Tibial nerve (tissue), 4 donors: ENCODE measurements around the gene TMEM123.

ENCODE experiments used
- EP300 ChIP-seq, 2 donors: sonication (generic); formaldehyde crosslinking; IDR thresholded peaks; one replicate each; pipeline ENCODE4 v1.6.1; 2017; ENCODE audit warnings: antibody characterized with exemption in 2 of 2, mild to moderate bottlenecking in 1 of 2
- POLR2A ChIP-seq, 2 donors: fragments of 450-650 bp; IDR thresholded peaks; one replicate each; pipeline ENCODE4 v1.6.1; 2017; ENCODE audit warnings: antibody characterized with exemption in 2 of 2, mild to moderate bottlenecking in 2 of 2, moderate library complexity in 2 of 2
- TF ChIP-seq, protein P1 (sequence below), 5 experiments: fragments of 200-600 bp in 3 of 5; fragments of 450-650 bp in 2 of 5; sonication (generic) in 3 of 5; IDR thresholded peaks; one replicate each; pipeline ENCODE4 v1.5.1; 2016 to 2019; ENCODE audit warnings: antibody characterized with exemption in 5 of 5, mild to moderate bottlenecking in 3 of 5, moderate library complexity in 2 of 5

DNA sequence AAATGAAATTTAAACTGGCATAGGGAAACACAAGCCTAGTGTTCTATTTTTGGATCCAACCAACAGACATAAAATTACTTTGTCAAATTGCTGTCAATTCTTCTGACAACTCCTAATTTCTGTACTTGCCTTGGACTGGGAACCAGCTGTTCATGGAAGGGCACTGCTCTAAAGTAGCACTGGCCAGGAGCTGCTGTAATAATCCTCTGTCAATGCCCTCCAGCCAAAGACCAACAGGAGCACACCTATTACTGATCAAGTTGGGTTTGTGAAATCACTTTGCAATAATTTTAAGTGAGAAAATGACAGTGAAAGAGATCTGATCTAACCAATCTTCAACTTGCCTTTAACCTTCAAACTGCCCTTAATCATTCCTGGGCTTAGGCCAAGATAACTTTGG, 18.9 kb upstream of the TMEM123 start:
- TF ChIP-seq, protein P1, sequence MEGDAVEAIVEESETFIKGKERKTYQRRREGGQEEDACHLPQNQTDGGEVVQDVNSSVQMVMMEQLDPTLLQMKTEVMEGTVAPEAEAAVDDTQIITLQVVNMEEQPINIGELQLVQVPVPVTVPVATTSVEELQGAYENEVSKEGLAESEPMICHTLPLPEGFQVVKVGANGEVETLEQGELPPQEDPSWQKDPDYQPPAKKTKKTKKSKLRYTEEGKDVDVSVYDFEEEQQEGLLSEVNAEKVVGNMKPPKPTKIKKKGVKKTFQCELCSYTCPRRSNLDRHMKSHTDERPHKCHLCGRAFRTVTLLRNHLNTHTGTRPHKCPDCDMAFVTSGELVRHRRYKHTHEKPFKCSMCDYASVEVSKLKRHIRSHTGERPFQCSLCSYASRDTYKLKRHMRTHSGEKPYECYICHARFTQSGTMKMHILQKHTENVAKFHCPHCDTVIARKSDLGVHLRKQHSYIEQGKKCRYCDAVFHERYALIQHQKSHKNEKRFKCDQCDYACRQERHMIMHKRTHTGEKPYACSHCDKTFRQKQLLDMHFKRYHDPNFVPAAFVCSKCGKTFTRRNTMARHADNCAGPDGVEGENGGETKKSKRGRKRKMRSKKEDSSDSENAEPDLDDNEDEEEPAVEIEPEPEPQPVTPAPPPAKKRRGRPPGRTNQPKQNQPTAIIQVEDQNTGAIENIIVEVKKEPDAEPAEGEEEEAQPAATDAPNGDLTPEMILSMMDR (IDR thresholded peaks at IDR 0.05) = no peak
- TF ChIP-seq POLR2A (IDR thresholded peaks at IDR 0.05) (no peak), EP300 (IDR thresholded peaks at IDR 0.05) (no peak)
